GM18505 (cell line): ENCODE results near the gene COL11A2.

Source experiments
- ATAC-seq: cut with Tn5 transposase; IDR thresholded peaks from one replicate; pipeline ENCODE4 v1.9.1; 2021; ENCODE audit not compliant: unreplicated experiment
- POLR2A ChIP-seq: IDR thresholded peaks from 4 replicates; pipeline ENCODE4 v1.6.1; 2011; ENCODE audit warnings: borderline replicate concordance; ENCODE audit not compliant: insufficient read depth, insufficient read length; ENCODE audit errors: extremely low read depth

The COL11A2 gene

GRCh38 chr6:33169291-33170175 is 22.7 kb downstream of the COL11A2 start:
- TF ChIP-seq POLR2A, result no peak
- no peak for ATAC-seq

- no peak for ATAC-seq
- TF ChIP-seq POLR2A, result no peak
Measured at GRCh38 chr6:33168639-33169038, 23.6 kb downstream of the COL11A2 start.

- TF ChIP-seq POLR2A, result no peak
- no peak for ATAC-seq
Measured at GRCh38 chr6:33168284-33168601, 24.0 kb downstream of the COL11A2 start.

GRCh38 chr6:33167374-33168283 is 24.6 kb downstream of the COL11A2 start:
- ATAC-seq, result no peak
- TF ChIP-seq POLR2A, result no peak

- ATAC-seq, result no peak
- TF ChIP-seq POLR2A, result no peak
Measured at GRCh38 chr6:33166811-33167210, 25.5 kb downstream of the COL11A2 start.

- no peak for TF ChIP-seq POLR2A
- no peak for ATAC-seq
Measured at GRCh38 chr6:33166363-33166762, 25.9 kb downstream of the COL11A2 start.

GRCh38 chr6:33165581-33166258 is 26.5 kb downstream of the COL11A2 start:
- no peak for ATAC-seq
- no peak for TF ChIP-seq POLR2A

GRCh38 chr6:33164665-33165373 is 27.4 kb downstream of the COL11A2 start:
- TF ChIP-seq POLR2A, result no peak
- no peak for ATAC-seq

- ATAC-seq, result no peak
- no peak for TF ChIP-seq POLR2A
Measured at GRCh38 chr6:33164176-33164575, 28.1 kb downstream of the COL11A2 start.

GRCh38 chr6:33163540-33163939 is 28.7 kb downstream of the COL11A2 start:
- TF ChIP-seq POLR2A, result no peak
- ATAC-seq, result no peak

GRCh38 chr6:33161354-33162331 is 30.6 kb downstream of the COL11A2 start:
- no peak for TF ChIP-seq POLR2A
- peak; percentile 58 for ATAC-seq

GRCh38 chr6:33160728-33161344 is 31.4 kb downstream of the COL11A2 start:
- TF ChIP-seq POLR2A, result no peak
- ATAC-seq, result no peak

- ATAC-seq, result no peak
- no peak for TF ChIP-seq POLR2A
Measured at GRCh38 chr6:33160096-33160495, 32.2 kb downstream of the COL11A2 start.
